Neural cell (in vitro differentiated cells): Measurements from ENCODE around the gene FKBP1A. TPM values are rescaled to one million over a fixed set of nuclear protein-coding genes. Genes with fewer than 3 reads are reported as not detected.

Experiments
- H2AFZ ChIP-seq: fragments of 200-600, 300-800 bp; sonication (generic), shearing (Covaris generic); 2 replicates; pipeline ENCODE4 v1.6.0; 2014; ENCODE audit warnings: low read depth, mild to moderate bottlenecking, antibody characterized with exemption, low read length, moderate library complexity
- H3F3A ChIP-seq: fragments of 200-600 bp; shearing (Covaris generic); 2 replicates; pipeline ENCODE4 v1.6.1; 2016; ENCODE audit warnings: mild to moderate bottlenecking, moderate library complexity, mixed read lengths, antibody characterized with exemption, low read length; ENCODE audit not compliant: insufficient read depth, poor library complexity, severe bottlenecking
- H3K27ac ChIP-seq: fragments of 200-600, 300-800 bp; sonication (generic), shearing (Covaris generic); 2 replicates; pipeline ENCODE4 v1.5.1; 2014; ENCODE audit warnings: mild to moderate bottlenecking, low read length, moderate library complexity
- H3K27me3 ChIP-seq: fragments of 300-800, 200-600 bp; sonication (generic), shearing (Covaris generic); 2 replicates; pipeline ENCODE4 v1.6.0; 2014; ENCODE audit warnings: mild to moderate bottlenecking, low read depth, low read length, moderate library complexity; ENCODE audit not compliant: insufficient read depth
- H3K36me3 ChIP-seq: fragments of 300-800, 200-600 bp; sonication (generic), shearing (Covaris generic); 2 replicates; pipeline ENCODE4 v1.5.1; 2014; ENCODE audit warnings: mild to moderate bottlenecking, antibody characterized with exemption, low read length, moderate library complexity; ENCODE audit not compliant: insufficient read depth
- H3K4me2 ChIP-seq: fragments of 300-800, 200-600 bp; sonication (generic), shearing (Covaris generic); 2 replicates; pipeline ENCODE4 v1.6.0; 2014; ENCODE audit warnings: mild to moderate bottlenecking, low read length
- H3K4me3 ChIP-seq: fragments of 300-800, 200-600 bp; sonication (generic), shearing (Covaris generic); 2 replicates; pipeline ENCODE4 v1.5.1; 2014; ENCODE audit warnings: mild to moderate bottlenecking, low read length, moderate library complexity
- H3K79me2 ChIP-seq: fragments of 200-600 bp; shearing (Covaris generic); replicated peaks from 2 replicates; pipeline ENCODE4 v1.6.0; 2014; ENCODE audit warnings: mild to moderate bottlenecking, low read length, moderate library complexity; ENCODE audit not compliant: insufficient read depth
- H3K9ac ChIP-seq: fragments of 300-800, 200-600 bp; sonication (generic), shearing (Covaris generic); 2 replicates; pipeline ENCODE4 v1.6.1; 2016; ENCODE audit warnings: mild to moderate bottlenecking, low read length, mixed read lengths
- H3K9me2 ChIP-seq: fragments of 200-600 bp; shearing (Covaris generic); 2 replicates; pipeline ENCODE4 v1.6.1; 2016; ENCODE audit warnings: mild to moderate bottlenecking, low read length, mixed read lengths; ENCODE audit not compliant: insufficient read depth
- H3K9me3 ChIP-seq: fragments of 200-600, 300-800 bp; sonication (generic), shearing (Covaris generic); 2 replicates; pipeline ENCODE4 v1.6.1; 2016; ENCODE audit warnings: mild to moderate bottlenecking, mixed run types, low read length, moderate library complexity, mixed read lengths
- H4K20me1 ChIP-seq: fragments of 200-600 bp; shearing (Covaris generic); 2 replicates; pipeline ENCODE4 v1.6.1; 2016; ENCODE audit warnings: mild to moderate bottlenecking, mixed run types; ENCODE audit not compliant: insufficient read depth
- CTCF ChIP-seq: fragments of 450-650 bp; IDR thresholded peaks from 2 replicates; pipeline ENCODE4 v1.5.1; 2014; ENCODE audit warnings: antibody characterized with exemption, mild to moderate bottlenecking, moderate library complexity; ENCODE audit not compliant: poor library complexity, severe bottlenecking
- EP300 ChIP-seq: fragments of 450-650 bp; conservative IDR thresholded peaks from 2 replicates; pipeline ENCODE4 v1.6.1; 2014; ENCODE audit warnings: antibody characterized with exemption, mild to moderate bottlenecking, moderate library complexity; ENCODE audit not compliant: poor library complexity, severe bottlenecking
- EZH2 ChIP-seq: fragments of 200-600, 300-800 bp; shearing (Covaris generic), sonication (generic); IDR thresholded peaks from 2 replicates; pipeline ENCODE4 v1.6.1; 2014; ENCODE audit warnings: antibody characterized with exemption, low read length, borderline replicate concordance, mild to moderate bottlenecking; ENCODE audit not compliant: insufficient read depth, poor library complexity, severe bottlenecking
- MXI1 ChIP-seq: fragments of 450-650 bp; conservative IDR thresholded peaks from 2 replicates; pipeline ENCODE4 v1.6.1; 2014; ENCODE audit warnings: antibody characterized with exemption, mild to moderate bottlenecking; ENCODE audit not compliant: poor library complexity, severe bottlenecking
- POLR2AphosphoS5 ChIP-seq: IDR thresholded peaks from 2 replicates; pipeline ENCODE4 v1.6.1; 2012
- RAD21 ChIP-seq: fragments of 450-650 bp; conservative IDR thresholded peaks from 2 replicates; pipeline ENCODE4 v1.6.1; 2014; ENCODE audit warnings: antibody characterized with exemption, mild to moderate bottlenecking, moderate library complexity
- REST ChIP-seq: IDR thresholded peaks from 2 replicates; pipeline ENCODE4 v1.6.1; 2012; ENCODE audit warnings: borderline replicate concordance
- SMC3 ChIP-seq: fragments of 450-650 bp; conservative IDR thresholded peaks from 2 replicates; pipeline ENCODE4 v1.6.1; 2014; ENCODE audit warnings: antibody characterized with exemption, mild to moderate bottlenecking, moderate library complexity; ENCODE audit not compliant: poor library complexity
- TAF1 ChIP-seq: IDR thresholded peaks from 2 replicates; pipeline ENCODE4 v1.6.1; 2012; ENCODE audit warnings: low read depth
- polyA plus RNA-seq: library from polyadenylated mRNA; depleted of rRNA; stranded (reverse); fragments of >200 nt; gene quantifications from 2 replicates; pipeline ENCODE4 v1.2.3, GENCODE V29; 2014

The FKBP1A gene
- polyA plus RNA-seq, 1 donor from 2014 or later, result 150 TPM

- no peak overlapping the region for H3K9ac ChIP-seq
- no peak overlapping the region for H3K27ac ChIP-seq
- no peak for TF ChIP-seq EZH2
- TF ChIP-seq REST, result no peak
- no peak for TF ChIP-seq MXI1
- no peak for TF ChIP-seq POLR2AphosphoS5
- TF ChIP-seq RAD21, result no peak
- TF ChIP-seq SMC3, result no peak
- no peaks in the 10 kb centered on the region for H3K36me3 ChIP-seq
- no peaks in the 10 kb centered on the region for H3K27me3 ChIP-seq
- H3F3A ChIP-seq, result no peaks in the 10 kb centered on the region
- H3K9me3 ChIP-seq, result no peaks in the 10 kb centered on the region
- no peak overlapping the region for H2AFZ ChIP-seq
- H4K20me1 ChIP-seq, result no peaks in the 10 kb centered on the region
- no peak overlapping the region for H3K4me2 ChIP-seq
- no peaks in the 10 kb centered on the region for H3K79me2 ChIP-seq
- H3K4me3 ChIP-seq, result no peak overlapping the region
- H3K9me2 ChIP-seq, result no peaks in the 10 kb centered on the region
Measured at GRCh38 chr20:1336699-1337367, 56.0 kb downstream of the FKBP1A start.

GRCh38 chr20:1335961-1336698 lies 56.7 kb downstream of the FKBP1A start:
- Histone ChIP-seq H3K9ac (no peak overlapping the region), H3K27ac (no peak overlapping the region), H3K79me2 (no peaks in the 10 kb centered on the region), H3K4me3 (no peak overlapping the region), H3K9me3 (no peaks in the 10 kb centered on the region), H2AFZ (no peak overlapping the region), H4K20me1 (no peaks in the 10 kb centered on the region), H3K36me3 (no peaks in the 10 kb centered on the region), H3K27me3 (no peaks in the 10 kb centered on the region), H3K4me2 (no peak overlapping the region), H3F3A (no peaks in the 10 kb centered on the region), H3K9me2 (no peaks in the 10 kb centered on the region)
- TF ChIP-seq CTCF, result no peak
- TF ChIP-seq EP300, result no peak
- TF ChIP-seq MXI1, result no peak
- TF ChIP-seq SMC3, result no peak
- no peak for TF ChIP-seq POLR2AphosphoS5
- no peak for TF ChIP-seq RAD21
- no peak for TF ChIP-seq REST
- no peak for TF ChIP-seq EZH2
- no peak for TF ChIP-seq TAF1
